Thoracic aorta (tissue), 2 donors: Measurements from ENCODE around the gene CNGA2. TPM values are rescaled to one million over a fixed set of nuclear protein-coding genes. Genes with fewer than 3 reads are reported as not detected.

Source experiments
- ATAC-seq: fragments of 150-250 bp; one replicate; pipeline ENCODE4 v1.8.0; 2017; ENCODE audit warnings: low read depth; ENCODE audit not compliant: insufficient number of reproducible peaks, low FRiP score
- DNase-seq: peaks from one replicate; pipeline ENCODE4 v3.0.0-alpha.2; 2020; ENCODE audit warnings: low spot score
- H3K27ac ChIP-seq, 2 donors: fragments of 200-600 bp; sonication (generic); 1 replicate in 1 of 2; 2 replicates in 1 of 2; pipeline ENCODE4 v1.5.1; 2016; ENCODE audit warnings: mild to moderate bottlenecking in 2 of 2, moderate library complexity in 2 of 2
- H3K27me3 ChIP-seq: fragments of 200-600 bp; sonication (generic); replicated peaks from 2 replicates; pipeline ENCODE4 v1.6.0; 2016; ENCODE audit warnings: mild to moderate bottlenecking; ENCODE audit not compliant: insufficient read depth
- H3K36me3 ChIP-seq: fragments of 200-600 bp; sonication (generic); one replicate; pipeline ENCODE4 v1.5.1; 2016
- H3K4me1 ChIP-seq, 2 donors: fragments of 200-600 bp; sonication (generic); 1 replicate in 1 of 2; 2 replicates in 1 of 2; pipeline versions ENCODE4 v1.5.1 to v1.6.0; 2016; ENCODE audit warnings: low read depth in 2 of 2, mild to moderate bottlenecking in 1 of 2; ENCODE audit not compliant: control insufficient read depth in 1 of 2
- H3K4me3 ChIP-seq: fragments of 200-600 bp; sonication (generic); 2 replicates; pipeline ENCODE4 v1.5.1; 2016; ENCODE audit warnings: mild to moderate bottlenecking
- H3K9me3 ChIP-seq: fragments of 200-600 bp; sonication (generic); 2 replicates; pipeline ENCODE4 v1.5.1; 2016
- total RNA-seq, 2 donors: library from RNA; depleted of rRNA; stranded (reverse); fragments of >200 nt; gene quantifications; one replicate each; pipeline versions ENCODE4 v1.1.0 to v1.2.3, GENCODE V29; 2016
- TF ChIP-seq, protein P1 (sequence below): fragments of 200-600 bp; sonication (generic); IDR thresholded peaks from one replicate; pipeline ENCODE4 v1.5.1; 2019; ENCODE audit warnings: antibody characterized with exemption

The CNGA2 gene
- total RNA-seq, 2 donors from 2014 or later, result not detected

DNA sequence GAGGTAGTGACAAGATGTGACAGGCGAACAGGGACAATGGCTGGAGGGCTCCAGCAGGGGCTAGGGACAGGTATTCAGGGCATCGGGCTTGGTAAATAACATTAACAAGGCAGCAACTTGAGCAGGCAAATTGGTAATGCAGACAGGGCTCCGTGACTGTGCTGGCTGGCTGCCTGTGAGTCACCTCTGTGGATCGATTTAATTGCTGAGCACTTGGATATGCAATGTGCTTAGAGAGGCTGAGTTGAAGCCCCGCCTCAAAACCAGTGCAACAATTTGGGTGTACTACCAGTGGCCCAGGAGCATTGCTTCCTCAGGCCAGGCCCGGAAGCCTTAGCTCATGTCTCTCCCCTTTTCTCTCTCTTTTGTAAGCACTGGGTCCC, 19.5 kb downstream of the CNGA2 start:
- no peaks in the 10 kb centered on the region for H3K9me3 ChIP-seq
- H3K36me3 ChIP-seq, result no peaks in the 10 kb centered on the region
- no peaks in the 10 kb centered on the region for H3K27me3 ChIP-seq
- peaks cover 0 to 17% of the 10 kb centered on the region in 2 donors for H3K4me1 ChIP-seq
- H3K4me3 ChIP-seq, result no peak overlapping the region
- DNase-seq (no peak), ATAC-seq (no peak)
- H3K27ac ChIP-seq, result no peak overlapping the region
- TF ChIP-seq, protein P1, sequence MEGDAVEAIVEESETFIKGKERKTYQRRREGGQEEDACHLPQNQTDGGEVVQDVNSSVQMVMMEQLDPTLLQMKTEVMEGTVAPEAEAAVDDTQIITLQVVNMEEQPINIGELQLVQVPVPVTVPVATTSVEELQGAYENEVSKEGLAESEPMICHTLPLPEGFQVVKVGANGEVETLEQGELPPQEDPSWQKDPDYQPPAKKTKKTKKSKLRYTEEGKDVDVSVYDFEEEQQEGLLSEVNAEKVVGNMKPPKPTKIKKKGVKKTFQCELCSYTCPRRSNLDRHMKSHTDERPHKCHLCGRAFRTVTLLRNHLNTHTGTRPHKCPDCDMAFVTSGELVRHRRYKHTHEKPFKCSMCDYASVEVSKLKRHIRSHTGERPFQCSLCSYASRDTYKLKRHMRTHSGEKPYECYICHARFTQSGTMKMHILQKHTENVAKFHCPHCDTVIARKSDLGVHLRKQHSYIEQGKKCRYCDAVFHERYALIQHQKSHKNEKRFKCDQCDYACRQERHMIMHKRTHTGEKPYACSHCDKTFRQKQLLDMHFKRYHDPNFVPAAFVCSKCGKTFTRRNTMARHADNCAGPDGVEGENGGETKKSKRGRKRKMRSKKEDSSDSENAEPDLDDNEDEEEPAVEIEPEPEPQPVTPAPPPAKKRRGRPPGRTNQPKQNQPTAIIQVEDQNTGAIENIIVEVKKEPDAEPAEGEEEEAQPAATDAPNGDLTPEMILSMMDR, result no peak

DNA sequence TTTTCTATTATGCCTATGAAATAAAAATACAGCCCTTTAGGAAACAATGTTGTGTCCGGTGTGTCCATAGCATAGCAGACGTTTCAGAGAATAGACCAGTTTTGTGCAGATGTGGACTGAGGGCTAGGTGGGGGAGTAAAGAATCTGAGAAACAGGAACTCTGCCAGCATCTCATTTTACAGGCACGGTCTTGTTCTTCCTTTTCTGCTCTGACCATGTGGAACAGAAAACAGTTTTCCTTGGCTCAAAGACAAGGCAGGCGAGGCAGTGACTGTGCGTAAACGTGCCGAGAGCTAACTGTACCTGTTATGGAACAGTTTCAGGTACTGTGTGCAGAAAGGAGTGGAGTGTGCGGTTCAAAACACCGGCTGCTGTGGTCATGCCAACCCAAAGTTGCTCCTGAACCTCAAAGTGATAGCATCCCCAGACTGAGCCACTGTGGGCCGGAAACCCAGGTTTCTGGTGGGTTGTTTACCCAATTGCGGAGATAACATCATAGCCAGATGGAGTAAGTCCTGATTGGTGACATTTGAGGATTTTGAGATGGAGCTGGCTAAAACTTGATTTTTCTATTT, 20.2 kb downstream of the CNGA2 start:
- Histone ChIP-seq H3K4me3 (no peak overlapping the region), H3K4me1 (peaks cover 0 to 17% of the 10 kb centered on the region in 2 donors), H3K27ac (no peak overlapping the region), H3K27me3 (no peaks in the 10 kb centered on the region), H3K9me3 (no peaks in the 10 kb centered on the region), H3K36me3 (no peaks in the 10 kb centered on the region)
- ATAC-seq (no peak), DNase-seq (no peak)
- TF ChIP-seq, protein P1, result no peak

DNA sequence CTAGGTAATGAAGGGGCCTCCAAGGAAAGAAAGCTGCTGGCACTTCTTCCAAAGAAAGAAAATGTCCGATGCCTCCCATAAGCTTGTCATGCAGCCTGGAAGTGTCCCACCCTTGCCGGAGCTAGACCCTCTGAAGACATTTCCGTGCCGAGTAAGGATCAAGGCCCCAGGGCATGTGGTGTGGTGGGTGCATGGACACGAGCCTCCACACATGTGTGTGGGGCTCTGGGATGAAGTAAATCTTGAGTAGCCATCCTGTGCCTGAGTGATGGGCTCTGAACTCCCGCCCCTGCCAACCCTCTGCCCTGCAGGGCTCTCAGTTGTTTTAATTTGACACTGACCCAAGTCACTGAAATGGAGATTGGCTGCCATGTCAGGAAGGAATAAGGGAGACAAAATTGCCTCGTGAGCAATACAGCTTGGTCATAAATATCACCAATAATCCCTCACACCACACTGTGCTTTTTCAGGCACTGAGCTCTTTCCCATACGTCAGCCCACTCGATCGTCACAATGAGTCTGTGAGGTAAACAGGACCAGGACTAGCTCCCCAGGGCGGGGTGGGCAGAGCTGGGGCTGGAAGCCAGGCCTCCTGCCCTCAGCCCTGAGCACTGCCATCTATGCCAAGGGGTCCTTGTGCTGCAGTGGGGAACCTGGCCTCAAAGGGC, 24.6 kb downstream of the CNGA2 start:
- no peak overlapping the region for H3K4me3 ChIP-seq
- no peaks in the 10 kb centered on the region for H3K9me3 ChIP-seq
- ATAC-seq (no peak), DNase-seq (no peak)
- H3K27ac ChIP-seq, result no peak overlapping the region
- H3K27me3 ChIP-seq, result no peaks in the 10 kb centered on the region
- H3K4me1 ChIP-seq, result peaks cover 0 to 10% of the 10 kb centered on the region in 2 donors
- no peaks in the 10 kb centered on the region for H3K36me3 ChIP-seq
- TF ChIP-seq, protein P1, result no peak

DNA sequence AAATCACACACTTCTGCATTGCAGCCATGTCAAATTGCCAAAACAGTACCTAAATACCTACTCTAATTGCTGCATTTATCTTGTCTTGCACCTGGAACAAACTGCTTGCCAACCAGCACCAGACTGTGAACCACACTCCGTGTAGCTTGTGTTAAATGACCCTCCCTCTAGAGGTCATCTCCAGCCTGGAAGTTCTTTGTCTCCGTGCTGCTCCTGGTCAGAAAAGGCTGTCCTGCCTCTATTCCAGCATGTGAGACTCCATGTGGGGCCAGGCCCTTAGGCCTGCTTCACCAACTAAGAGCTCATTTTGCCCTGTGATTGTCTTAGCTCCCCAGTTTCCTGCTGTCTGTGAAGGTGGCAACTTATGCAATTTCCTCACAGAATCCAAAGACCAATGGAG, 28.3 kb downstream of the CNGA2 start:
- TF ChIP-seq, protein P1, result no peak
- H3K36me3 ChIP-seq, result no peaks in the 10 kb centered on the region
- H3K27me3 ChIP-seq, result no peaks in the 10 kb centered on the region
- H3K27ac ChIP-seq, result no peak overlapping the region
- H3K9me3 ChIP-seq, result no peaks in the 10 kb centered on the region
- no peak for DNase-seq
- no peak for ATAC-seq
- no peaks in the 10 kb centered on the region for H3K4me1 ChIP-seq
- no peak overlapping the region for H3K4me3 ChIP-seq

DNA sequence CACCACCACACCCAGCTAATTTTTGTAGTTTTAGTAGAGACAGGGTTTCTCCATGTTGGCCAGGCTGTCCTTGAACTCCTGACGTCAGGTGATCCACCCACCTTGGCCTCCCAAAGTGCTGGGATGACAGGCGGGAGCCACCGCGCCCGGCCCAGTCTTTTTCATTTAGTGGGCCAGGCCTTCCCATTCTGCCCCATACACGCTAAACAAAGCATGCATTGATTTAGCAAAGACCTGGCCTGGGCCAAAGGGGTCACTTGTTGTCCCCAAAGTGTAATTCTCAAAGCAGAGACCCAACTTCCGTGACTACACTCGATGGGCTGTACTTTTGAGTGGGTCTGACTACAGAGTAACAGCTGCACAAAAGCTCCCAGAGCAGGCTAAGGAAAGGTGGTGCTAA, 29.2 kb downstream of the CNGA2 start:
- Histone ChIP-seq H3K4me3 (no peak overlapping the region), H3K36me3 (no peaks in the 10 kb centered on the region), H3K27me3 (no peaks in the 10 kb centered on the region), H3K27ac (no peak overlapping the region), H3K9me3 (no peaks in the 10 kb centered on the region), H3K4me1 (no peaks in the 10 kb centered on the region)
- ATAC-seq (no peak), DNase-seq (no peak)
- TF ChIP-seq, protein P1, result no peak
